Hippocampal formation (tissue), 2 donors: Measurements from ENCODE around the gene WDTC1.

Source experiments
- DNase-seq, 2 donors: peaks; one replicate each; lab custom pipeline; 2025; lab: John Stamatoyannopoulos, UW

WDTC1 gene

GRCh38 chr1:27301582-27302199, 67.3 kb downstream of the WDTC1 start:
- DNase-seq, result no peak

DNA sequence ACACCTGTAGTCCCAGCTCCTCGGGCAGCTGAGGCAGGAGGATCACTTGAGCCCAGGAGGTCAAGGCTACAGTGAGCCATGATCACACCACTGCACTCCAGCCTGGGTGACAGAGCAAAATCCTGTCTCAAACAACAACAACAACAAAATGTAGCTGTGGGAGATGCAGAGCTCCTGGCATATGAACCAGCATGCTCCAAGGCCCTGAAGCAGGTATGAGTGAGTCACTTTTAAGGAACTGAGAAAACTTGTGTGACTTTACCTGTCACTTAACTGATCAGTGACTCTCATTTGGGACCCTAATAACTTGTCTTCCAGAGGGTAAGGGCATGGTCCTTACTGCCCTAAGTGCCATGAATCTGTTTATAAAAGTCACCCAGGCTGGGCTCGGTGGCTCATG, 68.2 kb downstream of the WDTC1 start:
- DNase-seq, result no peak

DNA sequence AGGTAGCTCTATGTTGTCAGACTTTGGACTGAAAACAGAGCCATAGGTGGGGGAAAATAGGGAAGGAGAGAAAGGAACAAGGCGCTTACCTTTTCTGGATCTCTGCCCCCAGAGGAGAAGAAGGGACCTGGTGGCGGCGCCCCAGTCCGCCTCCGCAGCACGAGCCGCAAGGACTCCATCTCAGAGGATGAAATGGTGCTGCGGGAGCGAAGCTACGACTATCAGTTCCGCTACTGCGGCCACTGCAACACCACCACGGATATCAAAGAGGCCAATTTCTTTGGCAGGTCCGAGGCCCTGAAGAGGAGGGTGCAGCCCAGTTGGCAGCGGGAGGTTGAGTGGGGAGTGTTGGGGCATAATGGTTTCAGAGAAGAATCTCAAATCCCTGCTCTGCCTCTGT, 69.1 kb downstream of the WDTC1 start:
- DNase-seq, result no peak

DNA sequence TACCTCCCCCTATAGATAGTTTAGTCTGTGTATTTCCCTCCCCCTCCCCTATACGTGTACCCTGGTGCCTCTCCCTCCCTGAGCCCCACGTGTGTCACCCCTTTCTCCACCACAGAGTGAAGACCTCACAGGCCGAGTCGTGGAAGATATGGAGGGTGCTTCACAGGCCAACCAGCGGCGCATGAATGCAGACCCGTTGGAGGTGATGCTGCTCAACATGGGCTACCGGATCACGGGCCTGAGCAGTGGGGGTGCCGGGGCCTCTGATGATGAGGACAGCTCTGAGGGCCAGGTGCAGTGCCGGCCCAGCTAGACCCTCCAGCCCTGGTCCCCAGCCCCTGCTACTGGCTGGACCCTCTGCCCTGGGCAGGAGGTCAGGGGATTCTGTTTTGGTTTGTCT, 71.6 kb downstream of the WDTC1 start:
- DNase-seq, result no peak

DNA sequence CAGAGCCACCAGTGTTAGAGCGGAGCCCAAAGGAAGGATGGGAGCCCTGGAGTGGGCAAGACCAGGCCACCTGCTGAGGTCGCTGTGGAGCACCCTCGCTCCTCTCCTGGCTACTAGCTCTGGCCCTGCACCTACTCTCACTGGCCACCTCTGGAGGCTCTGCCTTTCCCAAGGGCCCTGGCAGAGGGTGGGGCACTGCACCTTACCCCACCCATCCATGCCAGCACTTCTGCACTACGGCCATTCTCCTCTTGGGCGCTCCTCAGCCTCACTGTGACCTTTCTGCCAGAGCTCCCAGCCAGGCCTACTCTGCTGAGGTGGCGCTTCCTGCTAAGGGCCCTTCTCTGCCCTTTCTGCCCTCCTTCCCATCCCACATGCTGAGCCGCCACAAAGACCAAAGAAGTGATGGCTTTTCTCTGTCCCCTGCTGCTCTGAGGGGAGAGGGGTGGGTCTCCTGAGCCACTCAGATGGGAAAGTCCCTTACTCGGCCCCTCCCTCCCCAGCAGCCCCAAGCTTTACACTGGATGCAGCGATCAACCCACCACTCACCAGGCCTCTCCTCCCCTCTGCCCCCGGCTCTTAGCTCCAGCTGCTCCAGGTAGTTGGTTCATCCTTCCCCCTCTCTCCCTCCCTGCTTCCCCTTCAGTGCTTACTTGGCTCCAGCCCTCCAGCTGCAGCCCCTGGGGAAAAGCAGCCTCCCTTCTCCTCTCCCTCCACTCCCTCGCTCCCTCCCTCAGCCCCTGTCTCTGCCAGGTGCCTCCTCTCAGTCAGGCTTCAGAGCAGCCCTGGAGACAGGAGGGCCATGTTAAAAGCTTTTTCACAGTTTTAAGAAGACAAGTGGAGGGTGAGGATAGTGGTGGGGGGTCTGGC, 72.7 kb downstream of the WDTC1 start:
- DNase-seq, result no peak

DNA sequence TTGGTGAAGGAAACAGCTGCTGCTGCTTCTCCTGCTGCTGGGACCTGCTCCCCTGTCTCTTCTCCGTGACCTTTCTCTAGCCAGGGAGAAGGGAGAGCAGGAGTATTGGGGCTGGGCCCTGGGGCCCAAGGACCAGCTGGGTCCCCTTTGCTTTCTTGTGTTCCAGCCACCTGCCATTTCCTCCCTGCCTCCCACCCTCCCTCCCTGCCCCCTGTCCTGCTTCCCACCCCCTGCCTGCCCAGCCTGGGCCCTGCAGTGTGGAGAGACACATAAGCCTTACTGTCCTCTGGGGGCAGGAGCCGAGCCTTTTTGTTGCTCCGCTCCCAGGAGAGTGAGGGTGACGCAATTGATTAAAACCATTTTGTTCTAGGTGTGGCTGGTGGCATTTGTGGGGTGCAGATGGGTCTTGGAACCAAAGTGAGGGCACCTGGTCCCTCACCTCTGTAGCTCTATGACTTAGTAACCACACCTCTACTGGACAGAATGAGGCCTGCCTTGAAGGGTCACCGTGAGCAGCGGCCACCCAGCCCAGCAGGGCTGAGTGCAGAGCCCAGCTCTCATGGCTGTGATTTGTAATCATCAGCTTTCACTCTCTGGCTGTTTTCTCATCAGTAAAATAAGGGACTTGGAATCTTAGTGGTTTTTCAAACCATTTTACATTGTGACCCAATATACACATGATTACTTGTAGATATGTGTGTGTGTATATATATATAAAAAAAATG, 73.6 kb downstream of the WDTC1 start:
- no peak for DNase-seq

DNA sequence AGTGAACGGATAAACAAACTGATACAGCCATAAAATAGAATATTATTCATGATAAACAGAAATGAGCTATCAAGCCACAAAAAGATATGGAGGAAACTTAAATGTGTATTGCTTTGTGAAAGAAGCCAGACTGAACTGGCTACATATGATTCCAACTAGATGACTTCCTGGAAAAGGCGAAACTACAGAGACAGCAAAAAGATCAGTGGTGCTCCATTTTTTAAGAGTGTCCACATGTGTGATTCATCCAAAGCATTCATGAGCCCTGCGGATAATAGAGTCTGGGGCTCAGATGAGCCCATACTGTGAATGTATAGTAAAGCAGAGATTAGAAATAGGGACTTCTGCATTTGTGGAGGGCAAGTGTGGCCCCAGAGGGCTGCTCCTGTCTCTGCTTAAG, 79.7 kb downstream of the WDTC1 start:
- DNase-seq, result no peak

- DNase-seq, result no peak
Observed at GRCh38 chr1:27314737-27315136, 80.3 kb downstream of the WDTC1 start.

DNA sequence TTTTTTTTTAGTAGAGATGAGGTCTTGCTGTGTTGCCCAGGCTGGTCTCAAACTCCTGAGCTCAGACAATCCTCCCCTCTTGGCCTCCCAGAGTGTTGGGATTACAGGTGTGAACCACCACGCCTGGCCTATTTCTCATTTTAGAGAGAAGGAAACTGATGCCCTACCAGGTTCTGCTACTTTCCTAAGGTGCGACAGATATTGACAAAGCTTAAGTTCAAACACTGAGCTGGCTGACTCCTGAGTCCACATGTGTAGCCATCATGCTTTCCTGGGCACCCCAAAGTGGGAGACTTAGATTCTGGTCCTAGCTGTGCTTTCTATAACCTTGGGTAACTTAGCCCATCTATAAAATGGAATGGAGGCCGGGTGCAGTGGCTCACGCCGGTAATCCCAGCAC, 82.4 kb downstream of the WDTC1 start:
- no peak for DNase-seq

DNA sequence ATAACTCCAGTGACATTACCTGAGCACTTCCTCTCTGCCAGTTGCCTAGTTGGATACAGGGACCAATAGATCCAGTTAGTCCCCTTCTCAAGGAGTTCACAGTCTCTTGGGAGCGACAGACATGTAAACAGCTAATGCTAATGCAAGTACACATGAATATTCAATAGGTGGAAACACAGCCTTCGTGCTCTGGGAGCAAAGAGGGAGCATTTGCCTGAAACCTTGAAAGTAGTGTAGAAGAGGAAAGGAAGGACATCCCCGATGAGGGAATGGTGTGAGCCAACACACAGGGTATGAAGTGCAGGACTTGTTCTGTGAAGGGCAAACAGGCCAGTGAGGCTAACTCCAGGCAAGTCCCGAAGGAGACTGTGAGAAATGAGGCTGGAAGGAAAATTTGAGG, 83.7 kb downstream of the WDTC1 start:
- no peak for DNase-seq

DNA sequence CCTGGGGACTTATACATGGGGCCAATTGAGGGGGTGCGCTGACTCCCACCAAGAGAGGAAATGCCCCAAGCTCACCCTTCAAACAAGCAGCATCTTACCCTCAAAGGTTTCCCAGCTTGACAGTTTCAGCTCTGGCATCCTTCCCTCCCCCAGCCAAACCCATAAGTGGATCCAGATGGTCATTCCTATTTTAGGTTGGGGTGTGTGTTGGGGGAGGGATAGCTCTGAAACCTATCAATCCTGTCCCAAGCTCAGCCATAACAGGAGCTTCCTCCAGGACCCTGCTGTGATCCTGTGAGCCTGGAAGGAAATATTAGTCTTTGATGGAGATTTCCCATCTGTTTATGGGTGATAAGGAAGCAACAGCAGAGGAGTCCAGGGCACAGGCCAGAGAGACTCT, 84.2 kb downstream of the WDTC1 start:
- DNase-seq, result no peak

DNA sequence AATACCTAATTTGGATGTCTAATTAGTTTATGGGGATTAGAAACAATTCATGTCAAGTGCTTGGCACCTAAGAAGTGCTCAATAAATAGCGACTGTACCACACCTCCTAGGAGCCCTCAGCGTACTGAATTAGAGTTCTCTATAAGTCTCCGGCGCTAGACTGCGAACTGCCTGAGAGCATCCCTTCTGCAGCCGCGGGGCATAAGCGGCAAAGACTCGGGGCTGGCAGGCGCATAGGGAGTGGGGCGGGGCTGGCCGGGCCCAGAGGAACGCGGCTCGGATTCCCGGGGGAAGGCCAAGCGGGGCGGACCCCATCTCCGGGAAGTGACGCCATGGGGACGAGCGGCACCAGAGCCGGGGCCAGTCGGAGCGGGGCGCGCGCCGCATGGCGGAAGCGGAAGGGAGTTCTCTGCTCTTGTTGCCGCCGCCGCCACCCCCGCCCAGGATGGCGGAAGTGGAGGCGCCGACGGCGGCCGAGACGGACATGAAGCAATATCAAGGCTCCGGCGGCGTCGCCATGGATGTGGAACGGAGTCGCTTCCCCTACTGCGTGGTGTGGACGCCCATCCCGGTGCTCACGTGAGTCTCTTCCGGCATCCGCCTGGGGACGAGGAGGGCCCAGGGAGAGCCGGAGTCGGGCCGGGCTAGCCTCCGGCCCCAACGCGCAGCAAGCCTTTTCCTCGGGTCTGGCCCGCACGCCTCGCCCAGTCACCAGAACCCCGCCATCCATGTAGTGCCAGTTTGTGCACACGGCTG, 87.6 kb downstream of the WDTC1 start, which contains the start of gene TMEM222:
Gene TMEM222 (plus strand): TSS at position 351 of the 756 bp plus-strand sequence. CDS start 35 bp downstream, at position 386.
- DNase-seq, result peak; percentile 96 to 98

GRCh38 chr1:27322569-27323240, 88.3 kb downstream of the WDTC1 start:
- no peak for DNase-seq

GRCh38 chr1:27325286-27325685, 90.9 kb downstream of the WDTC1 start:
- DNase-seq, result no peak

DNA sequence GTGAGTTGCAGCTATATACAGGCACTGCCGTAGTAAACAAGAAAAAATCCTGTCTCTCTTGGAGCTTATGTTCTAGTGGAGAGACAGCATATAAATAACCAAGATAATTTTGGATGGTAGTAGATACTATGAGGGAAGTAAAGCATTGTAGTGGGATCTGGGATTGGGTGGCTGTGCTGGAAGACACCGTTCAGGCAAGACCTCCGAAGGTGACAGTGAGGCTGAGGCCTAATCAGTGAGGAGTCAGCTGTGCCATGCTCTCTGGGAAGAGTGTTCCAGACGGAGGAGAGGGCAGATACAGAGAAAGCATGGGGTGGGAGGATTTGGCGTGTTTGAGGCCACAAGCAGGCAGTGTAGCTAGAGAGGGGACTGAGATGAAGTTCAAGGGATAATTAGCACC, 93.5 kb downstream of the WDTC1 start:
- no peak for DNase-seq

GRCh38 chr1:27330786-27331185, 96.4 kb downstream of the WDTC1 start:
- no peak for DNase-seq

- DNase-seq, result no peak
Observed at GRCh38 chr1:27331426-27331825, 97.0 kb downstream of the WDTC1 start.

DNA sequence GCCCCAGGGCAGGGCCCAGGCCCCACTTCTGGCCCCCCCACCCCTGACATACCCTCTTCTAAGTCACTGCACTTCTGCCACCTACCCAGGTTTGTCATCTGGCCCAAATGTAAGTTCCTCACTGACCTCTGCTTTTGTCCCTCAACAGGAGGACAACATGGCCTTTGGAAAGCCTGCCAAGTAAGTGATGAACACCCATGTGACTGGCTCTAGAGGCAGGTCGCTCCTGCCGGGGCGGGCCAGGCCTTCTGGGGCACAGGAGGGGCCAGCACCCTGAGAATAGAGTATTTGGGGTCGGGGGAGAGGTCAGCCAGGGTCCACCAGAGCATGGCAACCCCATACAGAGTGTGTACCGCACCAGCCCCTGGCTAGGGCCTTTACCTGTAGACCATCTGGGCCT, 97.5 kb downstream of the WDTC1 start:
- DNase-seq, result no peak

- no peak for DNase-seq
Observed at GRCh38 chr1:27332536-27333281, 98.3 kb downstream of the WDTC1 start.

DNA sequence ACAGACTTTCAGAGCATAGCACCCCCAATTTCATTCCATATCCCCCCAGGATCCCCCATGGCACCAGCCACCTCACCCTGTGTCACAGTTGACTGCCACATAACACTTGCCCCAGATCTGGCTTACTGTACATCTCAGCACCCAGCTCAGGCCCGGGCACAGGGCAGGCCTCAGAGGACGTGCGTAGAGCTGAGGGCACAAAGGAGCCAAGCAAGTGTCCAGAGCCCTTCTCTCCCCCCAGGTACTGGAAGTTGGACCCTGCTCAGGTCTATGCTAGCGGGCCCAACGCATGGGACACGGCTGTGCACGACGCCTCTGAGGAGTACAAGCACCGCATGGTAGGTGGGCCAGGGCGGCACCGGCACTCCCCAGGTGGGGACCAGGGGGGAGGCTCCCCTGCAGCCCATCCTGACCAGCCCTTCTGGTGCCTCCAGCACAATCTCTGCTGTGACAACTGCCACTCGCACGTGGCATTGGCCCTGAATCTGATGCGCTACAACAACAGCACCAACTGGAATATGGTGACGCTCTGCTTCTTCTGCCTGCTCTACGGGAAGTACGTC, 99.4 kb downstream of the WDTC1 start:
- no peak for DNase-seq
